ENCODE data around the gene PPP2R5D. TPM values are rescaled to one million over a fixed set of nuclear protein-coding genes. Genes with fewer than 3 reads are reported as not detected.

PPP2R5D gene
- total RNA-seq (2022; extraction: Qiagen RNA extraction) = 23.1 to 33.3 TPM (median 25.7 TPM) in 5 replicates

DNA sequence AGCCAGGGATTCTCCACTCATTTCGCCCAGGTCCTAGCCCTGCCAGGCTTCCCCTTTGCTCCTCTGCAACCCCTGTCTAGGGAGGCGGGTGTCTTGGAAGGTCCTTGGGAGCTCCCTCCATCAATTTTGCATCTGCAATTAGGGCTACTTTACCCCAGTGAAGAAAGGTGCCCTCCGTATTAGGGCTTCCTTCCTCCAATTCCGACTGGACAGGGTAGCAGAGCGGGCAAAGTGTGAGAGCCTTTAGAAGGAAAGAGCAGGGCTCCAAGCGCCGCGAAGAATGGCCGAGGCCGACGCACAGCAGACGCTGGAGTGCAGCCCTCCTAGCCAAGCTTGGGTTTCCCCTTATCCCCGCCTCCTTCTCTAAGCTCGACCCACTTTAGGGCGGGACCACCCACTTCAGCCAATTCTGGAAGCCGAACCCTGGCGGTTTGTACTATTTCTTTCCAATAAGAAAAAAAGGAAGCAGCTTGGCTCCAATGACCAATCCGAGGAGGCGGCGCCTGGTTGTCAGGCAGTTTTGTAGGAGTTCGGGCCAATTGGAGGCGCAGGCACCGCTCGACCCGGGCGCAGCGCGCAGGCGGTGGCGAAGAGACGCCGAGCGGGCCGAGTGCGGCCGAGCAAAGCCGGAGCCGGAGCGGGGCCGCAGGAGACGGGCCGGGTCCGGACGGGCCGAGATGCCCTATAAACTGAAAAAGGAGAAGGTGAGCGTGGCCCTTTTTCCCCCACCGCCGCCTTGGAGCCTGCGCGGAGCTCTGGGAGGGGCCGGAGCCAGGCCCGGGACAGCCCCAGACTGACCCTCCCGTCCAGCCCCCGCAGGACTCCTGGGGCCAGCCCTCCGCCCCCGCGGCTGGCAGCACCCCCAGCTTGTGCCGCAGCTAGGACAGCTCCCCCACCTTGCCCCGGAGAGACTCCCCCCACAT is at the start of gene PPP2R5D:
Gene PPP2R5D, plus strand, starts transcription at position 570 of the 923 bp plus-strand sequence. Its CDS starts 108 bp downstream, at position 678.

DNA sequence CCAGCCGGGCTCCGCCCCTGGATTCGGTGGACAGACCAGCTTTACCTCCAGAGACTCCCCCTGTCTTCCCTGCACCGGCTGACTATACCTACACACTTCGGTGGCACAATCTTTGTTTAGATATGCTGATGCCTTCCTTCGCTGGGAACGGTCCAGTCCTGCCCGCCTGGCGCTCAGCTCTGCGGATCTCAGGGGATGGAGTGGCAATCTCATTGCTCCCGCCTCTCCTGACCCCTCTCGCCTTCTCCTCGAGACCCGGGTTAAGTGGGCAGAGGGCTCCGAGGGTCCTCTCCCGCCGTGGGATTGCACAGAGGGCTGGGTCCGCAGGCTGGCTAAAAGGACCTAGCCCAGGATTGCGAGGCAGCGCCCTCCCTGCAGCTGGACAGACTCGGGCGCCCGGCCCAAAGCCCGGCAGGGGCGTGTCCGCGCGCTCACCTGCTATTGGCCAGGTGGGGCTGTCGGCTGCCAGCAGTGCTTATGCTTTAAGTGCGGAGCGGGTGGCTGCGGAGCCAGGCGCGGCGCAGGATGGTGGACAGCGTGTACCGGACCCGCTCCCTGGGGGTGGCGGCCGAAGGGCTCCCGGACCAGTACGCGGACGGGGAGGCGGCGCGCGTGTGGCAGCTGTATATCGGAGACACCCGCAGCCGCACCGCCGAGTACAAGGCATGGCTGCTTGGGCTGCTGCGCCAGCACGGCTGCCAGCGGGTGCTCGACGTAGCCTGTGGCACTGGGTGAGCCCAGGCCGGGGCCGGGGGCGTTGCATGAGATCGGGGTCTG is 23.9 kb upstream of the PPP2R5D start, which contains the start of gene GNMT:
Gene GNMT, plus strand, starts transcription at position 512 of the 777 bp plus-strand sequence. Its CDS starts 14 bp downstream, at position 526.

DNA sequence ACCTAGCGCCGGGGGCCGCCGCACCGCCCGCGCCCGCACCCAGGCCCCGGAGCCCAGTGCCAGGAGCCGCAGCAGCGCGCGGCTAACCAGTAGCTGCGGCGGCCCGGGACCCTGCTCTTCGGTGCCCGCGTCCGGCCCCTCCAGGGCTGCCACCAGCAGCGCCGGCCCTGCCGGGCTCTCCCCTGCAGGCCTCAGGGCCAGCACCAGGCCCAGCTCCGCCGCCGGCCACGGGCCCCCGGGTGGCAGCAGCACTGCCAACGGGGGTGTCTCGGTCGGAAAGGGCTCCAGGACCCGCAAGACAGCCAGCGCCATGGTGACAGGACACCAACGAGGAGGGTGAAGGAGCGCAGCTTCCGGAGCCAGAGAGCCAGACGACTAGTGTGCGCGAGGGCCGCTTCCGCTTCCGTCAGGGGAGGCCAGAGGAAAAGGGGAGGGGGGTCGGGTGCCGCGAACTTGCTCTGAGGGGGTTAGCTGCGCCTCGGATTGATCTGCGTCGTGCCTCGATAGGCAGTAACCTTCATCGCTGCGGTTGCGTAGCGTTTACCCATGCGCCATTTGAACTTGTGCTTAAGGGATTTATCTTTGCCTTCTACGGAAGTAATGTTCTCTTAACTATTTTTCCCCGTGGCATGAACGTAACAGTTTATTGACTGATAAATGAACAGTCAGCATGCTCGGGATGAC is 5.4 kb upstream of the PPP2R5D start, which contains the start of gene PEX6:
Gene PEX6, minus strand, starts transcription at position 343 of the 684 bp plus-strand sequence. Its CDS starts 31 bp downstream, at position 312.

DNA sequence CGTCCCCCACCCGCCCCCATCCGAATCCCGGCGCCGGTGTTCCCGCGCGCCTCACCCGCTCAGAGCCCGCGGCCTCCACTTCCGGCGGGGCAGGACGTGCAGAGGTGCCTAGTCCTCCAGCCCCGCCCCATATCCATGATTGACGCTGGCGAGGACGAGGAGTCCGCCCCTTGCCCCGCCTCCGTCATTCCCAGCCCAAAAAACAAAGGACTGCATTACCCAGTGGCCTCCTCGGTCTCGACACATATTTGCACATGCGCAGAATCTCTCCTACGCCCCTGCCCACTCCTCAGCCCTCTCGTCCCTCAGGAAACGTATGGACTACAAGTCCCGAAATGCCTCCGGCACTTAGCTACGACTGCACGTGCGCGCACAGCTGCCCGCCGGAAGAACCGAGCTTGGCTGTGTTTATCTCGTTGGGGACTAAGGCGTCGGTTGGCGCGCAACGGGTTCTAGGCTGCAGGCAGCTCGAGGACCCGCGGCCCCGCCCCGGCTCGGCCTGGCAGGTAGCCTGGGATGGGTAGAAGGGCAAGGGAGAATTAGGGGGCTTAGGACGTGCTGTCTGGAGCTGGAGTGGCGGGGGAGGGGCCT is 29.6 kb downstream of the PPP2R5D start, which contains the start of the genes KLHDC3 and MEA1:
Gene KLHDC3, plus strand, starts transcription at position 407 of the 591 bp plus-strand sequence. CDS start 2,944 bp downstream, outside the sequence.
Gene MEA1, minus strand, starts transcription at position 104 of the 591 bp plus-strand sequence. CDS start 133 bp downstream, outside the sequence.

DNA sequence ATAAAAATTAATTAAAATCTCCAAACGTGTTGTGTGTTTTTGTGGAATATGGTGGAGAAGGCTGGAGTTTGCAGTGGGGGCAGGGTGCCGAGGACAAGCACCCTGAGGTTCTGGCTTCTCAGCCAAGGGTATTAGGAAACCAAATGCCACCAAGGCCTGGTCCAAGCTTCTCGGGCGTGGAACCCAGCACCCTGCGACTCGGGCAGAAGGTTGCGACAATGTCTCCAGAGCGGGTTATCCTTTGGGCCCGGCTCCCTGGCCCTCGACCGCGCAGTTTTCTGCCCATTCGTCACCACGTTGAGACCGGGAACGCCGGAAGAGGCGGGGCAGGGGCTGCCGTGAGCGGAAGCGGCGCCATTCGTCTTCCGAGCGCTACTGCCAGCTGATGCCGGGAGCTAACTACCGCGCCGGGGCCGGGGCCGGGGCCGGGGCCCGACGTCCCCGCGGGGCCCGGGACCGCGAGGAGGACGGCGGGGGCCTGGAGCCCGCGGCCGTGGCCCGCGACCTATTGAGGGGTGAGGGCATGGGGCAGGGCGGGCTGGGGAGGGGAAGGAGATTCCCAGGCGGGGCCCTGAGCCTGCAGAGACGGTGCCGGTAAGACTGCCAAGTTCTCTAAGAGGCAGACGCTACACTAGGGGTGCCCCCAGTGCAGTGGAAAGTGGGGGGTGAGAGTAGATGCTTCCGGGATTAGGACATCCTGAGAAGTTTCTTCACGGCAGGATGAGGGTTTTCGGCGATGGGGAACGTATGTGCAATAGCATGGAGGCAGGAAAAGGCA is 37.1 kb downstream of the PPP2R5D start, which contains the start of gene RRP36:
Gene RRP36, plus strand, starts transcription at position 354 of the 778 bp plus-strand sequence. Its CDS starts 32 bp downstream, at position 386.

DNA sequence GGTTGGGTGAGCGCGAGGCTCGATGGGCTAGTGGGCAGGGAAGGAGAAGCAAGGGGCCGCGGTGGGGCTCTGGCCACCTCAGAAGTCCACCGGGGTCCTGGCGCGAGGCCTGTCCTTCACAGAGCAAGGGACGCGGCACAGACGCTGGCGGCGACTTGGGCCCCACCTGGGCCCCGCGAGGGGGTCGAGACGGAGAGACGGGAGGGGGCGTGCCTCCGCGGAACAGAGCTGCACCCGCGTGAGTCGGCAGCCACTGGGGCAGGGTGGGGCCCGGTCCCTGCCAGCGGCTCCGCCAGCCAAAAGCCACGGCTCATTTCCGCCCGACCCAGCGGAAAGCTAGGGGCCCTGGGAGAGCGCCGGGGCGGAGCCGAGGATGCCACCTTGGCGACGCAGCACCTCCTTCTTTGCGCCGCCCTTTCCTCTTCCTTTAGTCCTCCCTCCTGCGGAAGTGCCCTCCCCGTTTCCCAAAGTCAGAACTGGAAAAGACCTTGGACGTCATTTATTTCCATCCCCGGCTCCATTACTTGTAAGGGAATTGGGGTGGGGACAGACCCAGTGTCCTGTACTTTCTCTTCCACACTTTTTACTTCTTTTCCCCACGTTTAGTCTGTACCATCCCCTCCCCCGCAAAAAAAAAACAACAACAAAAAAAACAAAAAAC is 69.3 kb downstream of the PPP2R5D start, which contains the start of gene CUL7:
Gene CUL7, minus strand, starts transcription at position 307 of the 661 bp plus-strand sequence. CDS start 1,063 bp downstream, outside the sequence.

DNA sequence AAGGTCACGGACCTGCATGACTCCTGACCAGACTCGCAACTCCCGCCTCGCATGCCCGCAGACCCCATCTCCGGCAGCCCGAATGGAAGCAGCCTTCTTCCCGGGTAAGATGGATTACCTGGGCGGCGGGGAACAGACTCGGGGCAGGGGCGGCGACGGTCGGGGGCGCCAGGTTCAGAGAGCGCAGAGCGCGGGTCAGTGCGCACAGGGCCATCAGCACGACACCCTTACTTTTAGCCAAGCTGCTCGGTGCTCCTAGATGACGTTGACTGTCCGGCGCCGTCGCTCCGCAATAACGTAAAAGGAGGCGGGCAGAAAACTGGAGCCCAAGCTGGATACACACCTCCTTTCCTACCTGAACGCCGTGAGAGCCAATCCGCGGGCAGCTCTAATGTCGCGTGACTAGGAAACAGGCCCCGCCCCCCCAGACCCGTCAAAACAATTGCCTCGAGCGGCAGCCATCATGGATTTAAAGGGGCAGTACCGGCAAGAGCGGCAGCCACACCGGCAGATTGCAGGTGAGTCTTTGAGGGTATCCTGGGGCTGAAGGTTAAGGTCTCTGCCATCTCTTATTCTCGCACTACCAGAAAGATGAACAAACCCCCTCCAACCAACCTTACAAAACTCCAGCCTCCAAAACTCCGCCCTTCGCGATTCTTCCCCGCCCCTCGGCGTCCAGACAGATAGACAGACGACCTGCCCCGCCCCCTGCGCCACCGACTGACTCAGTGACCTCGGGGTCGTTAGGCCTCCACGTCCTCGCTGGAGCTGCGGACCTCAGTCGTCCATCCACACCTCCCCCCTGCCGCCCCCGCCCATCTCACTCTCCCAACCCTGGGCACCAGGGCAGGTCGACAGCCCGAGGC is 75.0 kb downstream of the PPP2R5D start, which contains the start of the genes KLC4 and MRPL2:
Gene KLC4, plus strand, starts transcription at position 464 of the 866 bp plus-strand sequence. CDS start 1,705 bp downstream, outside the sequence.
Gene MRPL2, minus strand, starts transcription at position 267 of the 866 bp plus-strand sequence. Its CDS starts 53 bp downstream, at position 214.

Other genes with a start within 250 kb of the PPP2R5D start
- 16.1 to 17.2 TPM (median 16.9 TPM) in 5 replicates for gene TBCC, start 238.5 kb upstream of the PPP2R5D start, total RNA-seq (2022; extraction: Qiagen RNA extraction)
- gene BICRAL, start 202.5 kb upstream of the PPP2R5D start, total RNA-seq (2022; extraction: Qiagen RNA extraction) = 2.2 to 3.5 TPM (median 3.1 TPM) in 5 replicates
- gene RPL7L1, start 105.0 kb upstream of the PPP2R5D start, total RNA-seq (2022; extraction: Qiagen RNA extraction) = 61.3 to 99.1 TPM (median 63.8 TPM) in 5 replicates
- not detected in 5 replicates for gene PTCRA, start 68.5 kb upstream of the PPP2R5D start, total RNA-seq (2022; extraction: Qiagen RNA extraction)
- 36.4 to 43.0 TPM (median 40.4 TPM) in 5 replicates for gene CNPY3, start 55.1 kb upstream of the PPP2R5D start, total RNA-seq (2022; extraction: Qiagen RNA extraction)
- 0.13 to 0.31 TPM (median 0.21 TPM) in 3 of 5 replicates, not detected in the others for gene GNMT, start 23.8 kb upstream of the PPP2R5D start, total RNA-seq (2022; extraction: Qiagen RNA extraction)
- gene PEX6, start 5.4 kb upstream of the PPP2R5D start, total RNA-seq (2022; extraction: Qiagen RNA extraction) = 7.8 to 9.7 TPM (median 9.0 TPM) in 5 replicates
- 87.9 to 98.7 TPM (median 90.9 TPM) in 5 replicates for gene MEA1, start 29.4 kb downstream of the PPP2R5D start, total RNA-seq (2022; extraction: Qiagen RNA extraction)
- 27.1 to 27.9 TPM (median 27.6 TPM) in 5 replicates for gene KLHDC3, start 29.7 kb downstream of the PPP2R5D start, total RNA-seq (2022; extraction: Qiagen RNA extraction)
- gene RRP36, start 37.1 kb downstream of the PPP2R5D start, total RNA-seq (2022; extraction: Qiagen RNA extraction) = 65.6 to 79.1 TPM (median 68.6 TPM) in 5 replicates
- gene CUL7, start 69.3 kb downstream of the PPP2R5D start, total RNA-seq (2022; extraction: Qiagen RNA extraction) = 6.5 to 8.8 TPM (median 7.8 TPM) in 5 replicates
- gene MRPL2, start 74.9 kb downstream of the PPP2R5D start, total RNA-seq (2022; extraction: Qiagen RNA extraction) = 52.9 to 63.2 TPM (median 55.8 TPM) in 5 replicates
- 6.3 to 8.2 TPM (median 6.7 TPM) in 5 replicates for gene KLC4, start 75.1 kb downstream of the PPP2R5D start, total RNA-seq (2022; extraction: Qiagen RNA extraction)
- 3.9 to 5.1 TPM (median 4.6 TPM) in 5 replicates for gene PTK7, start 91.7 kb downstream of the PPP2R5D start, total RNA-seq (2022; extraction: Qiagen RNA extraction)
- gene SRF, start 186.7 kb downstream of the PPP2R5D start, total RNA-seq (2022; extraction: Qiagen RNA extraction) = 13.9 to 17.0 TPM (median 15.7 TPM) in 5 replicates
- 7.7 to 9.5 TPM (median 8.8 TPM) in 5 replicates for gene CUL9, start 197.6 kb downstream of the PPP2R5D start, total RNA-seq (2022; extraction: Qiagen RNA extraction)
- gene DNPH1, start 244.9 kb downstream of the PPP2R5D start, total RNA-seq (2022; extraction: Qiagen RNA extraction) = 64.3 to 99.4 TPM (median 97.9 TPM) in 5 replicates

All from A549 treated with Hydrocortisone at 1 μM for 4 hours (cell line).